B cell (primary cell): Measurements from ENCODE around the gene SNAPC4. TPM values are rescaled to one million over a fixed set of nuclear protein-coding genes. Genes with fewer than 3 reads are reported as not detected.

Experiments used
- ATAC-seq: fragments of 200-7000 bp; cut with Tn5 transposase; one replicate; pipeline ENCODE4 v1.10.0; 2021; ENCODE audit warnings: low read depth, mild to moderate bottlenecking, moderate number of reproducible peaks, moderate library complexity
- CTCF ChIA-PET: fragments of 350-600 bp; sonication (Branson Sonifier 250); formaldehyde crosslinking; loops from one replicate; lab custom pipeline; 2021; ENCODE audit warnings: antibody characterized with exemption, inconsistent platforms; lab: Charles Lee
- POLR2A ChIA-PET: fragments of 350-600 bp; sonication (Branson Sonifier 250); formaldehyde crosslinking; loops from one replicate; lab custom pipeline; 2021; ENCODE audit warnings: antibody characterized with exemption; lab: Charles Lee
- DNase-seq: peaks from one replicate; pipeline ENCODE4 v3.0.0; 2013
- H2AFZ ChIP-seq: 2 replicates; pipeline ENCODE4 v1.6.1; 2012; ENCODE audit warnings: mild to moderate bottlenecking, low read depth, low read length; ENCODE audit not compliant: insufficient read depth, poor library complexity, severe bottlenecking
- H3K27ac ChIP-seq, 2 donors: 1 replicate in 1 of 2; 2 replicates in 1 of 2; pipeline ENCODE4 v1.5.1; 2012 to 2013; ENCODE audit warnings: low read length in 2 of 2, mild to moderate bottlenecking in 2 of 2, moderate library complexity in 1 of 2
- H3K27me3 ChIP-seq, 4 experiments: fragments of 200-600 bp in 1 of 4; sonication (generic) in 1 of 4; replicated peaks in 1 of 4; 1 replicate in 2 of 4; 2 replicates in 2 of 4; pipeline versions ENCODE4 v1.6.1 to v1.7.0; 2013 to 2016; ENCODE audit warnings: low read length in 3 of 4, mild to moderate bottlenecking in 2 of 4, mixed read lengths in 1 of 4, moderate library complexity in 1 of 4; ENCODE audit not compliant: insufficient read depth in 4 of 4, control insufficient read depth in 3 of 4; ENCODE audit errors: control extremely low read depth in 1 of 4
- H3K36me3 ChIP-seq, 2 experiments: replicated peaks in 1 of 2; 1 replicate in 1 of 2; 2 replicates in 1 of 2; pipeline versions ENCODE4 v1.6.1 to v1.7.1; 2013; ENCODE audit warnings: low read length in 1 of 2; ENCODE audit not compliant: insufficient read depth in 2 of 2, control insufficient read depth in 1 of 2; ENCODE audit errors: control extremely low read depth in 1 of 2, extremely low read depth in 1 of 2
- H3K4me1 ChIP-seq, 2 donors: fragments of 200-600 bp in 1 of 2; sonication (generic) in 1 of 2; 1 replicate in 1 of 2; 2 replicates in 1 of 2; pipeline versions ENCODE4 v1.5.1 to v1.6.1; 2013 to 2017; ENCODE audit warnings: low read length in 2 of 2; ENCODE audit not compliant: control insufficient read depth in 2 of 2, insufficient read depth in 2 of 2
- H3K4me2 ChIP-seq: replicated peaks from 2 replicates; pipeline ENCODE3; 2012; ENCODE audit warnings: mild to moderate bottlenecking, low read depth, low read length; ENCODE audit not compliant: poor library complexity, severe bottlenecking
- H3K4me3 ChIP-seq, 5 experiments: fragments of 200-600 bp in 1 of 5; sonication (generic) in 1 of 5; 1 replicate in 3 of 5; 2 replicates in 2 of 5; pipeline versions ENCODE4 v1.5.1 to v1.7.0; 2011 to 2016; ENCODE audit warnings: low read length in 4 of 5, mild to moderate bottlenecking in 4 of 5, low read depth in 2 of 5, control low read depth in 1 of 5, moderate library complexity in 1 of 5; ENCODE audit not compliant: insufficient read depth in 1 of 5; ENCODE audit errors: control extremely low read depth in 1 of 5, extremely low read depth in 1 of 5
- H3K79me2 ChIP-seq: fragments of 200-600 bp; sonication (generic); one replicate; pipeline ENCODE4 v1.6.0; 2016; ENCODE audit warnings: low read length; ENCODE audit not compliant: control insufficient read depth, insufficient read depth
- H3K9ac ChIP-seq: fragments of 200-600 bp; sonication (generic); 2 replicates; pipeline ENCODE4 v1.6.1; 2017; ENCODE audit warnings: mild to moderate bottlenecking, low read length, moderate library complexity
- H3K9me3 ChIP-seq, 3 donors: one replicate each; pipeline versions ENCODE4 v1.6.1 to v1.7.1; 2013; ENCODE audit warnings: low read length in 2 of 3; ENCODE audit not compliant: control insufficient read depth in 2 of 3, insufficient read depth in 1 of 3; ENCODE audit errors: control extremely low read depth in 1 of 3
- H4K20me1 ChIP-seq: 2 replicates; pipeline ENCODE4 v1.6.0; 2012; ENCODE audit warnings: mild to moderate bottlenecking, low read length; ENCODE audit not compliant: insufficient read depth, control insufficient read depth, poor library complexity, severe bottlenecking
- H3K27ac Mint-ChIP-seq: one replicate; pipeline ENCODE4 v1.8.0; 2021; ENCODE audit warnings: mixed read lengths
- H3K27me3 Mint-ChIP-seq: one replicate; pipeline ENCODE4 v1.8.0; 2021; ENCODE audit warnings: mixed read lengths
- H3K4me1 Mint-ChIP-seq: one replicate; pipeline ENCODE4 v1.8.0; 2021; ENCODE audit warnings: mixed read lengths
- H3K4me3 Mint-ChIP-seq: one replicate; pipeline ENCODE4 v1.8.0; 2021; ENCODE audit warnings: mixed read lengths
- H3K9me3 Mint-ChIP-seq: one replicate; pipeline ENCODE4 v1.8.0; 2022; ENCODE audit warnings: mixed read lengths; ENCODE audit not compliant: insufficient read depth
- EZH2 ChIP-seq: IDR thresholded peaks from 2 replicates; pipeline ENCODE4 v1.6.1; 2012; ENCODE audit warnings: borderline replicate concordance, low read depth, mild to moderate bottlenecking, moderate library complexity, low read length; ENCODE audit not compliant: insufficient read depth, poor library complexity, severe bottlenecking
- WGBS: methylation state at CpG from one replicate; pipeline ENCODE4 v1.1.5; 2013; ENCODE audit warnings: missing lambda C conversion rate; ENCODE audit not compliant: insufficient coverage; 5-methylcytosine and 5-hydroxymethylcytosine counted together
- intact Hi-C: fragments of 100-400 bp; cut with micrococcal nuclease; formaldehyde crosslinking; loops from one replicate; pipeline ENCODE4 v1.10.0; 2022
- polyA plus RNA-seq: library from polyadenylated mRNA; depleted of rRNA; stranded (reverse); fragments of >200 nt; gene quantifications from 2 replicates; pipeline ENCODE4 v1.2.3, GENCODE V29; 2012
- total RNA-seq, 2 donors: library from RNA; stranded (reverse); fragments of 120-200 nt in 1 of 2; gene quantifications; 1 replicate in 1 of 2; 2 replicates in 1 of 2; pipeline versions ENCODE4 v1.2.3 to v1.2.4, GENCODE V29; 2013 to 2022
- TF ChIP-seq, protein P1 (sequence below): fragments of 200-600 bp; IDR thresholded peaks from one replicate; pipeline ENCODE4 v1.8.0; 2022; ENCODE audit warnings: antibody characterized with exemption, mild to moderate bottlenecking

The SNAPC4 gene
- total and polyA plus RNA-seq, 2 donors (not counting 1 experiment from before 2014, with no cell fraction given): 13.1 to 15.6 TPM

DNA sequence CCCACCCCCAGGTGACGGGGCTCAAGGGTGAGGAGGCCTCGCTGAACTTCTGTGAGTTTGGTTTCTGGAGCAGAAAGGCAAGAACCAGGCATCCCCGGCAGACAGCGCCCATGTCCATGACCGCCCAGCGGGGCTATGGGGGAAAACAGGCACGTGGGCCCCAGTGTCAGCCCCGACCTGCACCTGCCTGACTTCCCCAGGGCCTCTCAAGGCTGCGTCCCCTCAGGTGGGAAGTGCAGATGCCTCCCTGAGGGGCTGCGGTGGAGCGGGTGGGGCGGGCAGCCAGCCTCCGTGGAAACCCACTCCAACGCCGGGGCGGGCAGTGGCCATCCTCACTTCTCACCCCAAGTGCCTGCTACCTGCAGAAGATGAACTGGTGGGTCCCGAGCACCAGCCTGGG, 19.6 kb downstream of the SNAPC4 start:
- Histone ChIP-seq H3K27me3 (no peaks in the 10 kb centered on the region), H3K4me3 (no peak overlapping the region), H2AFZ (no peak overlapping the region), H3K4me2 (no peak overlapping the region), H3K79me2 (no peaks in the 10 kb centered on the region), H3K36me3 (peaks cover 0 to 17% of the 10 kb centered on the region in 2 experiments), H3K9me3 (no peaks in the 10 kb centered on the region), H3K4me1 (no peaks in the 10 kb centered on the region), H4K20me1 (no peaks in the 10 kb centered on the region), H3K27ac (no peak overlapping the region), H3K9ac (no peak overlapping the region)
- no peak overlapping the region for H3K27ac Mint-ChIP-seq
- intact Hi-C loops: no loop called here
- H3K9me3 Mint-ChIP-seq: no peaks in the 10 kb centered on the region
- 94% methylated on average over 14 of the region's 17 CpGs for WGBS
- ATAC-seq (no peak), DNase-seq (no peak)
- ChIA-PET POLR2A (no interaction called here), CTCF (no interaction called here)
- H3K27me3 Mint-ChIP-seq: no peaks in the 10 kb centered on the region
- H3K4me1 Mint-ChIP-seq: no peaks in the 10 kb centered on the region
- TF ChIP-seq EZH2: no peak
- TF ChIP-seq, protein P1, sequence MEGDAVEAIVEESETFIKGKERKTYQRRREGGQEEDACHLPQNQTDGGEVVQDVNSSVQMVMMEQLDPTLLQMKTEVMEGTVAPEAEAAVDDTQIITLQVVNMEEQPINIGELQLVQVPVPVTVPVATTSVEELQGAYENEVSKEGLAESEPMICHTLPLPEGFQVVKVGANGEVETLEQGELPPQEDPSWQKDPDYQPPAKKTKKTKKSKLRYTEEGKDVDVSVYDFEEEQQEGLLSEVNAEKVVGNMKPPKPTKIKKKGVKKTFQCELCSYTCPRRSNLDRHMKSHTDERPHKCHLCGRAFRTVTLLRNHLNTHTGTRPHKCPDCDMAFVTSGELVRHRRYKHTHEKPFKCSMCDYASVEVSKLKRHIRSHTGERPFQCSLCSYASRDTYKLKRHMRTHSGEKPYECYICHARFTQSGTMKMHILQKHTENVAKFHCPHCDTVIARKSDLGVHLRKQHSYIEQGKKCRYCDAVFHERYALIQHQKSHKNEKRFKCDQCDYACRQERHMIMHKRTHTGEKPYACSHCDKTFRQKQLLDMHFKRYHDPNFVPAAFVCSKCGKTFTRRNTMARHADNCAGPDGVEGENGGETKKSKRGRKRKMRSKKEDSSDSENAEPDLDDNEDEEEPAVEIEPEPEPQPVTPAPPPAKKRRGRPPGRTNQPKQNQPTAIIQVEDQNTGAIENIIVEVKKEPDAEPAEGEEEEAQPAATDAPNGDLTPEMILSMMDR: no peak
- no peak overlapping the region for H3K4me3 Mint-ChIP-seq

DNA sequence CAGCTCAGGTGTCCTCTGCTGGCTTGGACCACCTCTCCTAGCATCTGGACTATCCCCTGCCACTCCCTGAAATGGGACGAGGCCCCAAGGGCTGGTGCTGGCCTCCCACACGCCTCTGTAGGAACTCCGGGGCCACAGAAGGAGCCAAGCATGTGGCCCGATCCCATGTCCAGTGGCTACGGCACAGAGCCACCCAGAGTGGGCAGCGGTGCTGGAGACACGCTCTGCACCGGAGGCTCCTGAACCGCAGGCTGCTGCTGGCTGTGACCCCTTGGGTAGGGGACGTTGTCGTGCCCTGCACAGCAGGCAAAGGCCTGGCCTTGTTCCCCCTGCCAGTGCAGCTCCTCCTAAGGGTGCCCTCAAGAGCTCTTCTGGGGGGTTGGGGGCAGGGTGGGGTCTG, 20.1 kb downstream of the SNAPC4 start:
- Histone ChIP-seq H3K27me3 (no peaks in the 10 kb centered on the region), H3K27ac (no peak overlapping the region), H3K4me2 (no peak overlapping the region), H3K4me3 (no peak overlapping the region), H4K20me1 (no peaks in the 10 kb centered on the region), H2AFZ (no peak overlapping the region), H3K9me3 (no peaks in the 10 kb centered on the region), H3K79me2 (no peaks in the 10 kb centered on the region), H3K4me1 (no peaks in the 10 kb centered on the region), H3K36me3 (peaks cover 0 to 17% of the 10 kb centered on the region in 2 experiments), H3K9ac (no peak overlapping the region)
- ChIA-PET CTCF (no interaction called here), POLR2A (no interaction called here)
- DNase-seq (no peak), ATAC-seq (no peak)
- H3K9me3 Mint-ChIP-seq: no peaks in the 10 kb centered on the region
- 90% methylated on average over 8 of the region's 11 CpGs for WGBS
- H3K4me3 Mint-ChIP-seq: no peak overlapping the region
- TF ChIP-seq, protein P1: no peak
- TF ChIP-seq EZH2: no peak
- intact Hi-C loops: no loop called here
- H3K27me3 Mint-ChIP-seq: no peaks in the 10 kb centered on the region
- no peaks in the 10 kb centered on the region for H3K4me1 Mint-ChIP-seq
- H3K27ac Mint-ChIP-seq: no peak overlapping the region
